Mononuclear cell (primary cell): ENCODE data around the gene ITPR1. TPM values are rescaled to one million over a fixed set of nuclear protein-coding genes. Genes with fewer than 3 reads are reported as not detected.

Experiments used
- H3K27me3 ChIP-seq: 2 replicates; pipeline ENCODE4 v1.6.0; 2011; ENCODE audit warnings: low read length, control low read depth; ENCODE audit not compliant: insufficient read depth
- H3K4me1 ChIP-seq: 2 replicates; pipeline ENCODE4 v1.5.1; 2011; ENCODE audit warnings: mild to moderate bottlenecking, low read length, control low read depth; ENCODE audit not compliant: insufficient read depth
- H3K4me3 ChIP-seq: 2 replicates; pipeline ENCODE4 v1.5.1; 2011; ENCODE audit warnings: mild to moderate bottlenecking, low read length, moderate library complexity
- H3K9me3 ChIP-seq: 2 replicates; pipeline ENCODE4 v1.5.1; 2011; ENCODE audit warnings: low read depth, mild to moderate bottlenecking, control low read depth, low read length
- total RNA-seq: library from RNA; depleted of rRNA; stranded (reverse); fragments of >200 nt; gene quantifications from one replicate; pipeline ENCODE4 v1.2.3, GENCODE V29; 2012

Gene ITPR1
- total RNA-seq, 1 donor, result 116 TPM

DNA sequence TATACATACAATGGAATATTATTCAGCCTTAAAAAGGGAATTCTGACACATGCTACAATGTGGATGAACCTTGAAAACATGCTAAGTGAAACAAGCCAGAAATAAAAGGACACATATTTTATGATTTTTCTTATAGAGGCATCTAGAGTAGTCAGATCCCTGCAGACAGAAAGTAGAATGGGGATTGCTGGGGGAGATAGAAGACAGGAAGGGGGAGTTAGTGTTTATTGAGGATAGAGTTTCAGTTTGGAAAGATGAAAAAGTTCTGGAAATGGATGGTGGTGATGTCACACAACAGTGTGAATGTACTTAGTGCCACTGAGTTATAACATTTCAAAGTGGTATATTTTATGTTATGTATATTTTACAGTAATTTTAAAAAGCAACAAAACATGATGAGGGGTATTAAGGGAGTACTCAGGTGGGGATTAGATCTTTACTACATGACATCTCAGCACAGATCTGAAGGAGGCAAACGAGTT lies 4.7 kb downstream of the ITPR1 start:
- H3K27me3 ChIP-seq, result no peaks in the 10 kb centered on the region

DNA sequence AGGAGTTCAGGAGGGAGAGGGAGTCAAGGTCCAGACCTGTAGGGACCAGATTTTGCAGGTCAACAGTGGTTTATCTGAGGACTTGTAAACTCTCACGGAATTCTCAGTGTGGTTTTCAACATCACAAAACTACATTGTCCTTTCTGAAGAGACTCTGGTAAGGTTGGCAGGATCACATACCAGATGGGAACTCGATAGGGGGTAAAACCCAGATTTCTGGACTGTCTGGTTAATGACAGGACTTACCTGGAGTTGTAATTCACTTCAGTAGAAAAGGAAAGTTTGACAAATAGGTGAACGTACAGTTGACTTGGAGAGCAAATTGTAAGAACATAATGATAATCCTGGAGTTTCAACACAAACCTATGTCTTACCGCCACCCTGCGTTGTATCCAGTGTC lies 5.3 kb downstream of the ITPR1 start:
- H3K4me1 ChIP-seq, result peaks cover 38% of the 10 kb centered on the region
- no peaks in the 10 kb centered on the region for H3K9me3 ChIP-seq
- H3K4me3 ChIP-seq, result no peak overlapping the region
- H3K27me3 ChIP-seq, result no peaks in the 10 kb centered on the region

More for the DNA sequence above, 4.7 kb downstream of the ITPR1 start:
- Histone ChIP-seq H3K9me3 (no peaks in the 10 kb centered on the region), H3K4me1 (peaks cover 32% of the 10 kb centered on the region), H3K4me3 (no peak overlapping the region)

GRCh38 chr3:4501437-4501836 lies 8.3 kb downstream of the ITPR1 start:
- H3K4me1 ChIP-seq, result peaks cover 44% of the 10 kb centered on the region
- no peaks in the 10 kb centered on the region for H3K27me3 ChIP-seq

DNA sequence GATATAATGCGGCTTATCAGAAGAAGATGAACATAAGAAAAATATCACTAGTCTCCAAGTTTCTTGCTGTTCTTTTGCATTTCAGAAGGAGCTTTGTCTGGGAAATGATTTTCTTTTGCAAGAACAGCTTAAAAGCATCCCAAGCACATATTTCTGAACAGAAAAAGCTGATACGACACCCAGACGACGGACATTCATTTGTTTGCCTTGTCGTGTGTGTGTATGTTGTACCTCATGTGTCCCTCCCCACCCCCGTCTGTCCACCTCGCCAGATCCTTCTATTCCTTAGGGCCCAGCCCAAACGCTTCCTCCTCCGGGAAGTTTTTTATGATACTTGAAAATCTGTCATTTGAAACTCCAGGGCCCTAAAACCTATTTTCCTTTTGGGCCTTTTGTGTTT lies 8.8 kb downstream of the ITPR1 start:
- peaks cover 46% of the 10 kb centered on the region for H3K4me1 ChIP-seq
- H3K9me3 ChIP-seq, result no peaks in the 10 kb centered on the region
- no peaks in the 10 kb centered on the region for H3K27me3 ChIP-seq
- H3K4me3 ChIP-seq, result no peak overlapping the region

More at GRCh38 chr3:4501437-4501836, 8.3 kb downstream of the ITPR1 start:
- H3K9me3 ChIP-seq, result no peaks in the 10 kb centered on the region
- H3K4me3 ChIP-seq, result no peak overlapping the region

GRCh38 chr3:4503050-4503449 lies 9.9 kb downstream of the ITPR1 start:
- Histone ChIP-seq H3K4me1 (peaks cover 58% of the 10 kb centered on the region), H3K9me3 (no peaks in the 10 kb centered on the region), H3K27me3 (no peaks in the 10 kb centered on the region), H3K4me3 (no peak overlapping the region)

DNA sequence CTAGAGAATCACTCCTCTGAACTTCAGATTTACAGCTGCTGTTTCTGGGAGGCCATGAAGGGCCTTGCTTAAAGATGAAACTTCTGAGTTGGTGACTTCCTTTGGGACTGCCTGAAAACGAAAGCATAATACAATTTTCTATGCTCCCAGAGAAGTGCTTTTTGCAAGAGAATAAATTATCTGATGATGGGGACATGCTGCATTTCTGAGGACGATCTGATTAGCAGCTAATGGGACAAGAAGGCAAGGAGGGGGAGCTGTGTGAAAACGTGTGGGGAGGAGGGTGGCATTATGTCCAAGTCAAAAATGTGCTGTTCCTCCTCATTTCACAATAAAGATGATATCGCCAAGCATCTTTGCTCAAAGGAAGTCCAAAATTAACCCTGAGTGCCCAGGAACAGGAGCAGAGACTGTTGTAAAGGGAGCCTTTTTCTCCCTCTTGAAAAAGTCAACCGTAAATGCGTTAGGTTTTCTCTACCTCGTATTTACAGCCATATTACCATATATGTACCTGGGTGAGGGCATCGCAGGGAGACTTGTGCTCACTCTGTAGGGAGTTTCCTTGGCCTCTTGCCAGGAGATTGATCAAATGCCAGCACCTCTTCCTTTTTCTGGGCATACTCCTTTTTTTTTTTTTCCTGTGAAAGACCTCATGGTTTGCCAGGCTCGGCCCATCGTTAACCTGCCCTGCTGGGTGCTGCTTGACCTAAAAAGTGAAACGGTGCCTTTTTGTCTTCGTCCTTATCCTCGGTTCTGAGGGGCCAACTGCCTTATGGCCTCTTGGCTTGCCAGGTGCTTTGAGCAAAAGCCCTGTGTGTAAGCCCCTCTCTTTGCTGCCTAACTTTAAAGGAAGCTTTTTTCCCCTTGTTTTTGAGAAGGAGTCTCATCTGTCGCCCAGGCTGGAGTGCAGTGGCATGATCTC lies 11.5 kb downstream of the ITPR1 start:
- Histone ChIP-seq H3K4me3 (peak overlapping the region; percentile 4), H3K27me3 (no peaks in the 10 kb centered on the region), H3K4me1 (peaks cover 55% of the 10 kb centered on the region), H3K9me3 (no peaks in the 10 kb centered on the region)

DNA sequence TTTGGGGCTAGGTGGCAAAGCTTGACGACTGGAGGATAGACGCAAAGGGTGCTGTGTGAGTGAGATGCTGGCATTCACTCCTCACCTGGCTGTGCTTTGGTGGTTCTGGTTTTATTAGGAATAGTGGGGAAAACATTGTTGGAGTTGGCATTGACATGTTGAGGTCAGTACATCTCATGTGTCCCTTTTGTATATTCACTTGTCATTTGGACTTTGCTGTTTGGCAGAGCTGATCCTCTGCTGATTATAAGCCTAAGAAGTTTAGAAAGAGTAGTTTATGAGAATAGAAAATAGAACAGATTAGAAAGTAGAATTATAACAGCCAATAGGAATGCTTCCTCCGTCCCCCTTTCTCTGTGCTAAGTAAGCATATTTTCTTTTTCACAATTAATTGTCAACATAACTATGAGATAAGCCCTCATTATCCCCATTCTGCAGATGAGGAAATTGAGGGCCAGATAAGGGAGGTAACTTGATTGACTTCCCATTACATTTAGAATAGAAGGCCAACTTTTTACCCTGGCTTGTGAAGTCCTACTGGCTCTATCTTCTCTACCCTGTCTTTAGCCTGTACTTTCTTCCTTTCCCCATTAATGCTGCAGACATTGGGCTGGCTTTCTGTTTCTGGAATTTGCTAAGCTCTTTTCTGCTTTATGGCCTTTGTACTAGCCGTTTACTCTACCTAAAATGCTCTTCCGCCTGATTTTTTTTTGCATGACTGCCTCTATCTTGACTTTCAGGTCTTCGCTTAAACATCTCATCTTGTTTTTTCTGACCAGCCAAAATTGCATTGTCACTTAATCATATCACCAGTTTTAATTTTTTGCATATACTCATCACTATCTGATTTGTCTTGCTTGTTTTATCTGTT lies 12.8 kb downstream of the ITPR1 start:
- no peak overlapping the region for H3K4me3 ChIP-seq
- H3K4me1 ChIP-seq, result peaks cover 55% of the 10 kb centered on the region
- H3K27me3 ChIP-seq, result no peaks in the 10 kb centered on the region
- H3K9me3 ChIP-seq, result no peaks in the 10 kb centered on the region

DNA sequence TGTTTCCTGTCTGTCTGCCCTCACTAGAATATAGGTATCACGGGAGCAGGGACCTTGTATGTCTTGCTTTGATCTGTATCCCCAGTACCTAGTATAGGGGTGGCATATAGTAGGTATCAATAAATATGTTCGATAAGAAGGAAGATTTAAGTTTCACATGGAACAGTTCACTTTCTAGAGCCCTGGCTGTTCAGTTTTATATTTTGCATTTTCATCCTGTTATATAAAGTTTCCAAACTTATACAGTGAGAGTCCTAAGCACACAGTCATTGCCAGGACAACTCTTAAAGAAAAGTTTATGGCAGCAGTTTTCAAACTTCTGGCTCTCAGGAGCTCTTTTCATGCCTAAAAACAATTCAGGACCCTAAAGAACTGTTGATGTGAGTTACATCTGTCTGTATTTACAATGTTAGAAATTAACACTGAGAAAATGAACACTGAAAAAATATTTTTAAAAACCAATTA lies 13.4 kb downstream of the ITPR1 start:
- Histone ChIP-seq H3K4me1 (peaks cover 55% of the 10 kb centered on the region), H3K27me3 (no peaks in the 10 kb centered on the region)

GRCh38 chr3:4507024-4507596 lies 14.0 kb downstream of the ITPR1 start:
- H3K27me3 ChIP-seq, result no peaks in the 10 kb centered on the region
- no peak overlapping the region for H3K4me3 ChIP-seq
- no peaks in the 10 kb centered on the region for H3K9me3 ChIP-seq
- peaks cover 55% of the 10 kb centered on the region for H3K4me1 ChIP-seq

More for the DNA sequence above, 13.4 kb downstream of the ITPR1 start:
- Histone ChIP-seq H3K4me3 (no peak overlapping the region), H3K9me3 (no peaks in the 10 kb centered on the region)

DNA sequence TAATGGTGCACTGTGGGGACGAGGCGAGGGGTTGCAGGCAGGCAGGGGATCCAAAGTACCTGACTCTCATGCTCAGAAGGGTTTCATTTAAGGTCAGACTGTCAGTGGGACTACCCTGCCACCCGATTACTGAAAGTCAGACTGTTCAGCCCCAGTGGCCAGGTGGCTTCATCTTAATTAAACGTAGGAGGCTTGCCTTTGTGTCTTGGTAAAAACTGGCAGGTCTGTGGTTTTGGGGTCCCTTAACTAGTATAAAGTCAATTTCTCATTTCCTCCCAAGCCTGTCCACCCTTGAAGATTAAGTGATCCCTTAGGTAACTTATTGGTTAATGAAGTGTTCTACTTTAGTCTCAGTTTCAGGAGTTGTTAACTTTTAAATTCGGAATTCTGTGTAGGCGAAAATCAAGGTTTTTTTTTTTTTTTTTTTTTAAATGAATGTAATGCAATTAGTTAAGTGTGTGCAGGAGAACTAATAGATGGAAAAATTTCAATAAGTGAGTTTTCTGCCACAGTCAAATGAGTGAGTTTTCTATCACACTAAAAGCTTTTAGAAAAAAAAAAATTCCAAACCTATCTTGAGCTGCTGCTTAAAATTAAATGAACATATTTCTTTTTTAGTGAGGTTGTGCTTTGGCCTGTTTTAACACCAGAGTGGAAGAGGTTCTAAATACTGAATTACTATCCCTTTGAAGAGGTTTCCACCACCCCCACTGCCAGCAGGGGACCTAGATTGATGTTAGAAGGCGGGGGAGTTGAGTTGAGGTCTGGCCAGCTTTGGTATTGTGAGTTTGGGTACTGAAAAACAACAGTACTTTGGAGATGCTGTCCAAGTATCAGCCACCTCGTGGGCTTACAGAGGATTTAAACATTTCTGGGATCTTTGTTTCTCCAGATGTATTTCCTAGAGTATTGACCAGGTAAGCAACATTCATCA lies 15.2 kb downstream of the ITPR1 start:
- H3K4me1 ChIP-seq, result peaks cover 49% of the 10 kb centered on the region
- H3K4me3 ChIP-seq, result no peak overlapping the region
- no peaks in the 10 kb centered on the region for H3K9me3 ChIP-seq
- H3K27me3 ChIP-seq, result no peaks in the 10 kb centered on the region

GRCh38 chr3:4509043-4509442 lies 15.9 kb downstream of the ITPR1 start:
- H3K4me1 ChIP-seq, result peaks cover 42% of the 10 kb centered on the region
- H3K9me3 ChIP-seq, result no peaks in the 10 kb centered on the region
- no peak overlapping the region for H3K4me3 ChIP-seq
- no peaks in the 10 kb centered on the region for H3K27me3 ChIP-seq

DNA sequence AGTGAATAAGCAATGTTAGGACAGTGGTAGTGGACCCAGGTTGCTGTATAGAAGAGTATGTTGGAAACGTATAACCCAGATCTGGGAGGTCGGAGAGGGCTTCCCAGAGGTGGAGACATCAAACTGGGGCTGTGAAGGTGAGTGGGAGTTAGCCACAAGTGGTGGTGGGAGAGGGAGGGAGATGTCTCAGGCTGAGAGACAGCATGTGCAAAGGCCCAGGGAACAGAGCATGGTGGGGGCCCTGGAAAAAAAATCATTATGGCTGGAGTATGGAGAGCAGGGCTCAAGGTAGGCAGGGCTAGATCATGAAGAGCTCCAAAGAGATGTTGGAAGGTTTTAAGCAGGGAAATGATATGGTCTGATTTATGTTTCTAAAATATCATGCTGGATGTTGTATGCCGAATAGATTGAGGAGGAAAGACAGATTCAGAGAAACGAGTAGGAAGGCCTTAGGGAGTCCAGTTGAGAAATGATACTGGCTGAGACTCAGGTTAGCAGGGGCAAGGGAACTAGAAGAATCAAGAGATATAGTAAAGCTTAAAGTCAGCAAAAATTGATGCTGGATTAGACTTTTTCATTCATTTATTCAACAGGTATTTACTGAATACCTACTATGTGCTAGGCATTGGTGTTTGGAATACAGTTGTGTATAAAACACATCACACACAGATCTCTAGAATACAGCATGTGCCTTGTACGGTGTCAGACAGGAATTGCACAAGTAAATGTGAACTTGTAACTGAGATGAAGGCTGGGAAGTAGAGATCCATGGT lies 17.0 kb downstream of the ITPR1 start:
- H3K4me3 ChIP-seq, result no peak overlapping the region
- no peaks in the 10 kb centered on the region for H3K9me3 ChIP-seq
- H3K4me1 ChIP-seq, result peaks cover 30% of the 10 kb centered on the region
- H3K27me3 ChIP-seq, result no peaks in the 10 kb centered on the region

DNA sequence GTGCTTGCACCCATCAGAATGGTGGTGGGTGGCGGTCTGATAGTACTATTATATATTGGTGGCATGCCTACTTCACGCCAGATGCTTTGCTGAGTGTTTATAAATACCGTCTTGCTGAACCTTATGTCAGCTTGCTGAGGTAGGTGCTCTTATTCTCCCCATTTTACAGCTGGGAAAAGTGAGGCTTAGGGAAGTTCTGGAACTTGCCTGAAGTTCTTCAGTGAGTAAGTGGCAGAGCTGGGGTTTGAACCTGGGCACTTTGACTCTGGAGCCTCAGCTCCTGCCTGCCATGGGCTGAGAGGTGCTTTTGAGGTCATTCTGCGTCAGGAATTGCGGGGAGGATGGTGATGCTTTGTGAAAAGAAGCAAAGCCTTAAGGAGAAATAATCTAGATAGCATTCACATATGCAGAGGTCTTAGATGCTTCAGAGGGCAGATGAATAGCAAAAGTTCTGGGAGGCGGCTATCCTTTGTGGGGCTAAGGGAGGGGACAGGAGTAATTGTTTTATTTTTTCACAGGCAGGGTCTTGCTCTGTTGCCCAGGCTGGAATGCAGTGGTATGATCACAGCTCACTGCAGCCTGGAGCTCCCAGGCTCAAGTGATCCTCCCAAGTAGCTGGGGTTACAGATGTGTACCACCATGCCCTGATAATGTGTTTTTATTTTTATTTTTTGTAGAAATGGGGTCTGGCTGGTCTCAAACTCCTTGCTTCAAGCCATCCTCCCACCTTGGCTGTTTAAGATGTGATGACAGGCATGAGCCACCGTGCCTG lies 18.5 kb downstream of the ITPR1 start:
- H3K9me3 ChIP-seq, result no peaks in the 10 kb centered on the region
- no peak overlapping the region for H3K4me3 ChIP-seq
- H3K4me1 ChIP-seq, result peaks cover 15% of the 10 kb centered on the region

More for the DNA sequence above, 18.5 kb downstream of the ITPR1 start:
- no peaks in the 10 kb centered on the region for H3K27me3 ChIP-seq
